Measurements from ENCODE around the gene EIF3F. TPM values are rescaled to one million over a fixed set of nuclear protein-coding genes. Genes with fewer than 3 reads are reported as not detected.

The EIF3F gene
- total and polyA plus RNA-seq, 2 of the 8 experiments (the other 6 are each of a cell fraction or from before 2014, with no cell fraction given), result 222 to 388 TPM

DNA sequence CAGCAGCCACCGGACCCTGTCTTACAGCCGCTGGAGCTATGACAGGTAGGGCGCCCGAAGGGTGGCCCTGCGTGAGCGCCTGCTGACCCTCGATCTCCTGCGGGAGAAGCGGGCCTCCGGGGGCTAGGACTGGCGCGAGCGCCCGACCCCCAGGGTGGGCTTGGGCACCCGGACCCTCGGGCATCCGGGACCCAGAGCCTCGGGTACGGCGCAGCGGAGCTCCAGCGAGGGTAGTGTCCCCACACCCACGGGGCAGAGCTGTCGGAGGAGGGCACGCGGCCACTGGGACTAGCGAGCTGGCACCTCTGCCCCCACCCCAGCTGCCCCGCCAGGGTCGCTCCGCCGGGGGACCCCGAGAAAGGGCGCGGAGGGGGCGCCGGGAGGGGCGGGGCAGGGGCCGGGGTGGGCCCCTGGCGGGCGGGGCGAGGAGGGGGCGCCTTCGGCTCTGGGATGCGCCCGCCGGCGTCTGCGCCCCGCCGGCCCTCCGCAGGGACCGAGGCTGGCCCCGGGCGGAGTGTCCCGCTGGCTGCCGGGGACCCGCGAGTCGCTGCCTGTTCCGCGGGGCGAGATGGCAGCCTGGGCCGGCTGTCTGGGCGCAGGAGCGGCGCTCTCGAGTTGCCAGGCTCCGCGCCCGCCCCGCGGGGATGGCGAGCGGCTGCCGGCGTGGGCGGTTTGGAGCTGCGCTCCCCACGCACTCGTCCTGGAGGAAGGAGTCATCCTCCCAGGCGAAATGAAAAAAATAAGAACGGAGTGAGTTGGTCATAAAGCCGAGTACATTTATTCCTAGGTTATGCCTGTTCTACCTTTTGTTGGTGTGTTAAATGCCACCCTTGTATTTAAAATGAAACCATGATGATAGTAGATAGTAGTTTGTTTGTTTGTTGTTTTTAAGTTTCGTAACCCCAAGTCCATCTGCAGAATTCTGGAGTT lies 32.4 kb downstream of the EIF3F start:
- 3% methylated on average over 40 of the region's 84 CpGs; no CpG with 5 or more reads in 1 of the 2 experiments for WGBS, 2 experiments (ENCODE audit: extremely low coverage in 1 of 2, insufficient coverage in 1 of 2, insufficient read length in 1 of 2, insufficient replicate concordance in 2 of 2, low coverage in 1 of 2, low lambda C conversion rate in 2 of 2, missing lambda C conversion rate in 1 of 2)
- CTCF ChIA-PET (ENCODE audit: partially characterized antibody), result interaction anchor here (0.7 to 11.1 kb wide), 5 partner anchors 11 to 80 kb away, joined by 3 to 142 read pairs (median 85); no protein-coding TSS in a partner anchor
- H2BK20ac ChIP-seq (ENCODE audit: low read length), result no peak overlapping the region
- H3K23ac ChIP-seq (ENCODE audit: insufficient read length), result no peak overlapping the region
- no peaks in the 10 kb centered on the region for H3K9me3 ChIP-seq (ENCODE audit: insufficient read depth in 2 of 2, low read depth in 1 of 2, low read length in 1 of 2)
- H4K20me1 ChIP-seq (replicated peaks in 1 of 2; ENCODE audit: control insufficient read depth in 1 of 2, insufficient read depth in 2 of 2, low read length in 2 of 2), result peaks cover 0 to 3% of the 10 kb centered on the region in 2 experiments
- H3K4me2 ChIP-seq (ENCODE audit: insufficient read depth in 1 of 2, low read depth in 2 of 2, low read length in 2 of 2), result peak overlapping the region; percentile 72 to 98
- H3K4ac ChIP-seq (replicated peaks; ENCODE audit: insufficient read length, low read depth, low read length), result no peak overlapping the region
- H3K36me3 ChIP-seq (ENCODE audit: control insufficient read depth in 2 of 4, insufficient read depth in 4 of 4, low read length in 3 of 4), result no peaks in the 10 kb centered on the region
- H2BK120ac ChIP-seq (replicated peaks; ENCODE audit: low read depth, low read length), result no peak overlapping the region
- H2BK15ac ChIP-seq (ENCODE audit: low read length), result no peak overlapping the region
- peak overlapping the region; percentile 16; the same call in 1 of the 2 replicates for H2AFZ ChIP-seq (ENCODE audit: low read length)
- no peak overlapping the region for H3K18ac ChIP-seq (ENCODE audit: extremely low read depth, low read length)
- no peak overlapping the region for H2BK5ac ChIP-seq (ENCODE audit: low read depth, low read length)
- H4K5ac ChIP-seq (ENCODE audit: insufficient read length, low read depth, low read length), result no peak overlapping the region
- peaks cover 11% of the 10 kb centered on the region; the same call in 1 of the 2 replicates for H3K23me2 ChIP-seq (ENCODE audit: low read depth, low read length)
- FAIRE-seq, result no peak
- peak overlapping the region; percentile 56 to 68 (median 61) for H3K4me3 ChIP-seq (ENCODE audit: extremely low read depth in 1 of 4, insufficient read depth in 2 of 4, low read depth in 3 of 4, low read length in 4 of 4)
- no peak overlapping the region for H3K27ac ChIP-seq (ENCODE audit: low read depth, low read length)
- peaks cover 14 to 59% (median 52%) of the 10 kb centered on the region in 4 experiments for H3K27me3 ChIP-seq (replicated peaks in 1 of 4; ENCODE audit: control insufficient read depth in 3 of 4, extremely low read depth in 1 of 4, insufficient read depth in 3 of 4, low read length in 3 of 4)
- H3K14ac ChIP-seq (ENCODE audit: insufficient read length), result no peak overlapping the region
- H2AK5ac ChIP-seq (ENCODE audit: low read depth, low read length), result no peak overlapping the region
- H3K79me1 ChIP-seq (ENCODE audit: low read depth, low read length), result no peaks in the 10 kb centered on the region
- no peak for DNase-seq (ENCODE audit: low read depth in 1 of 2, low spot score in 2 of 2)
- H3K56ac ChIP-seq (replicated peaks; ENCODE audit: insufficient read length, low read depth, low read length), result no peak overlapping the region
- no peak overlapping the region for H4K91ac ChIP-seq (replicated peaks; ENCODE audit: insufficient read length, low read length)
- H2BK12ac ChIP-seq (ENCODE audit: low read depth, low read length), result no peak overlapping the region
- H4K8ac ChIP-seq (ENCODE audit: extremely low read depth, insufficient read depth, low read length), result no peak overlapping the region
- no peaks in the 10 kb centered on the region for H3K79me2 ChIP-seq (ENCODE audit: control insufficient read depth in 1 of 2, insufficient read depth in 2 of 2, low read length in 2 of 2)
- POLR2A ChIA-PET (ENCODE audit: partially characterized antibody), result interaction anchor here (0.6 kb wide), 1 partner anchor 12 kb away, joined by 3 read pairs; no protein-coding TSS in a partner anchor
- H3K4me1 ChIP-seq (replicated peaks in 1 of 4; ENCODE audit: control insufficient read depth in 3 of 4, insufficient read depth in 4 of 4, low read length in 3 of 4), result peaks cover 6 to 17% (median 13%) of the 10 kb centered on the region in 4 experiments; a peak in 6 of 7 replicates
- H3K9ac ChIP-seq (replicated peaks in 1 of 4; ENCODE audit: extremely low read depth in 1 of 4, low read depth in 3 of 4, low read length in 3 of 4), result peak overlapping the region in 1 of 4 experiments; percentile 32; a peak in 2 of 7 replicates
- TF ChIP-seq, protein P1, sequence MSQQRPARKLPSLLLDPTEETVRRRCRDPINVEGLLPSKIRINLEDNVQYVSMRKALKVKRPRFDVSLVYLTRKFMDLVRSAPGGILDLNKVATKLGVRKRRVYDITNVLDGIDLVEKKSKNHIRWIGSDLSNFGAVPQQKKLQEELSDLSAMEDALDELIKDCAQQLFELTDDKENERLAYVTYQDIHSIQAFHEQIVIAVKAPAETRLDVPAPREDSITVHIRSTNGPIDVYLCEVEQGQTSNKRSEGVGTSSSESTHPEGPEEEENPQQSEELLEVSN (IDR thresholded peaks at IDR 0.05), result no peak
- TF ChIP-seq SIN3A (conservative IDR thresholded peaks at IDR 0.05 in 1 of 2, IDR thresholded peaks at IDR 0.05 in 1 of 2; ENCODE audit: low read depth in 1 of 2, low read length in 2 of 2) (no peak; a peak in 1 of 4 replicates), BRCA1 (IDR thresholded peaks at IDR 0.05; ENCODE audit: low read depth, low read length) (no peak), SUZ12 (IDR thresholded peaks at IDR 0.05; ENCODE audit: low read length) (peak; percentile 74; the same call in 1 of the 2 replicates), EGR1 (IDR thresholded peaks at IDR 0.05; ENCODE audit: borderline replicate concordance, low read depth, low read length) (no peak), POLR2AphosphoS5 (IDR thresholded peaks at IDR 0.05; ENCODE audit: low read depth, low read length) (no peak), CHD1 (IDR thresholded peaks at IDR 0.05; ENCODE audit: low read depth, low read length) (no peak), KDM5A (IDR thresholded peaks at IDR 0.05; ENCODE audit: low read length) (no peak), SRF (IDR thresholded peaks at IDR 0.05; ENCODE audit: low read depth, low read length) (no peak), KDM4A (IDR thresholded peaks at IDR 0.05; ENCODE audit: low read depth, low read length, severe bottlenecking) (peak; percentile 66), NRF1 (IDR thresholded peaks at IDR 0.05; ENCODE audit: low read depth, low read length) (no peak)

Data from H1 (cell line).